Measurements from ENCODE around the gene HDGFL1.

DNA sequence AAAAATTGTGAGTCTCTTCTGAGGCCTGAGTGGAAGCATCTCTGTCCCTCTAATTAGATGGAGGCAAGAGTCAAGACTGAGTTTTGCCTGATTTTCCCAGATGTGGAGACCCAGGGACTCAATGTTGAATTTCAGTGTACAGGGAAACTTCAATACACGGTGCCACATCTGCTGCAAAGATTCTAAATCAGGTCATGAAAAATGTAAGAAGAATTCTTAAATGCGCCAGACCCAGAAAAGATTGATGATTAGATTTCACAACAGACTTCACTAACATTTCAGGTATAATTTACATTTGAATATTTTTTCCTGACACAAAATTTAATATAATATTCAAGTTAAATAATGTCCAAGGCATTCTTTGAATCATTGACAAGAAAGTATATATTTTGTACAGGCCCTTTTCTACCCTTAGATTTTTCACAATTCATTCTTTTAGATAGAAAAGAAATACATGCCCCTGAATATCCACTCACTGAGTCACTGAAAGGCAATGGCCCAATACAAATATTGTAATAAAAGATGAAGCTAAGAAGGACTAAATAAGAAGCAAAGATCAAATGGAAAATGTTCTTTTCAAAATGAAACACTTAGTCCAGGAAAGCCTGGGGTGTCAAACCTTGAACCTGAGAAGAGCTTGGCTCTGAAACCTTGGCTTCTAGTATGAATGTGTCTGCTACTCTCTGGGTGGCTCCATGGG is 18.2 kb upstream of the HDGFL1 start:
- TF ChIP-seq, protein P1, sequence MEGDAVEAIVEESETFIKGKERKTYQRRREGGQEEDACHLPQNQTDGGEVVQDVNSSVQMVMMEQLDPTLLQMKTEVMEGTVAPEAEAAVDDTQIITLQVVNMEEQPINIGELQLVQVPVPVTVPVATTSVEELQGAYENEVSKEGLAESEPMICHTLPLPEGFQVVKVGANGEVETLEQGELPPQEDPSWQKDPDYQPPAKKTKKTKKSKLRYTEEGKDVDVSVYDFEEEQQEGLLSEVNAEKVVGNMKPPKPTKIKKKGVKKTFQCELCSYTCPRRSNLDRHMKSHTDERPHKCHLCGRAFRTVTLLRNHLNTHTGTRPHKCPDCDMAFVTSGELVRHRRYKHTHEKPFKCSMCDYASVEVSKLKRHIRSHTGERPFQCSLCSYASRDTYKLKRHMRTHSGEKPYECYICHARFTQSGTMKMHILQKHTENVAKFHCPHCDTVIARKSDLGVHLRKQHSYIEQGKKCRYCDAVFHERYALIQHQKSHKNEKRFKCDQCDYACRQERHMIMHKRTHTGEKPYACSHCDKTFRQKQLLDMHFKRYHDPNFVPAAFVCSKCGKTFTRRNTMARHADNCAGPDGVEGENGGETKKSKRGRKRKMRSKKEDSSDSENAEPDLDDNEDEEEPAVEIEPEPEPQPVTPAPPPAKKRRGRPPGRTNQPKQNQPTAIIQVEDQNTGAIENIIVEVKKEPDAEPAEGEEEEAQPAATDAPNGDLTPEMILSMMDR (conservative IDR thresholded peaks at IDR 0.05; ENCODE audit: low read depth in 2 of 2), result no peak
- no peak for TF ChIP-seq EZH2 (IDR thresholded peaks at IDR 0.05; ENCODE audit: low read depth, unreplicated experiment)
- no peak for TF ChIP-seq CREB1 (CRISPR knock-in tag; IDR thresholded peaks at IDR 0.05; ENCODE audit: low read depth)
- TF ChIP-seq POLR2AphosphoS5 (IDR thresholded peaks at IDR 0.05; ENCODE audit: low read depth), result no peak
- TF ChIP-seq, protein P2, sequence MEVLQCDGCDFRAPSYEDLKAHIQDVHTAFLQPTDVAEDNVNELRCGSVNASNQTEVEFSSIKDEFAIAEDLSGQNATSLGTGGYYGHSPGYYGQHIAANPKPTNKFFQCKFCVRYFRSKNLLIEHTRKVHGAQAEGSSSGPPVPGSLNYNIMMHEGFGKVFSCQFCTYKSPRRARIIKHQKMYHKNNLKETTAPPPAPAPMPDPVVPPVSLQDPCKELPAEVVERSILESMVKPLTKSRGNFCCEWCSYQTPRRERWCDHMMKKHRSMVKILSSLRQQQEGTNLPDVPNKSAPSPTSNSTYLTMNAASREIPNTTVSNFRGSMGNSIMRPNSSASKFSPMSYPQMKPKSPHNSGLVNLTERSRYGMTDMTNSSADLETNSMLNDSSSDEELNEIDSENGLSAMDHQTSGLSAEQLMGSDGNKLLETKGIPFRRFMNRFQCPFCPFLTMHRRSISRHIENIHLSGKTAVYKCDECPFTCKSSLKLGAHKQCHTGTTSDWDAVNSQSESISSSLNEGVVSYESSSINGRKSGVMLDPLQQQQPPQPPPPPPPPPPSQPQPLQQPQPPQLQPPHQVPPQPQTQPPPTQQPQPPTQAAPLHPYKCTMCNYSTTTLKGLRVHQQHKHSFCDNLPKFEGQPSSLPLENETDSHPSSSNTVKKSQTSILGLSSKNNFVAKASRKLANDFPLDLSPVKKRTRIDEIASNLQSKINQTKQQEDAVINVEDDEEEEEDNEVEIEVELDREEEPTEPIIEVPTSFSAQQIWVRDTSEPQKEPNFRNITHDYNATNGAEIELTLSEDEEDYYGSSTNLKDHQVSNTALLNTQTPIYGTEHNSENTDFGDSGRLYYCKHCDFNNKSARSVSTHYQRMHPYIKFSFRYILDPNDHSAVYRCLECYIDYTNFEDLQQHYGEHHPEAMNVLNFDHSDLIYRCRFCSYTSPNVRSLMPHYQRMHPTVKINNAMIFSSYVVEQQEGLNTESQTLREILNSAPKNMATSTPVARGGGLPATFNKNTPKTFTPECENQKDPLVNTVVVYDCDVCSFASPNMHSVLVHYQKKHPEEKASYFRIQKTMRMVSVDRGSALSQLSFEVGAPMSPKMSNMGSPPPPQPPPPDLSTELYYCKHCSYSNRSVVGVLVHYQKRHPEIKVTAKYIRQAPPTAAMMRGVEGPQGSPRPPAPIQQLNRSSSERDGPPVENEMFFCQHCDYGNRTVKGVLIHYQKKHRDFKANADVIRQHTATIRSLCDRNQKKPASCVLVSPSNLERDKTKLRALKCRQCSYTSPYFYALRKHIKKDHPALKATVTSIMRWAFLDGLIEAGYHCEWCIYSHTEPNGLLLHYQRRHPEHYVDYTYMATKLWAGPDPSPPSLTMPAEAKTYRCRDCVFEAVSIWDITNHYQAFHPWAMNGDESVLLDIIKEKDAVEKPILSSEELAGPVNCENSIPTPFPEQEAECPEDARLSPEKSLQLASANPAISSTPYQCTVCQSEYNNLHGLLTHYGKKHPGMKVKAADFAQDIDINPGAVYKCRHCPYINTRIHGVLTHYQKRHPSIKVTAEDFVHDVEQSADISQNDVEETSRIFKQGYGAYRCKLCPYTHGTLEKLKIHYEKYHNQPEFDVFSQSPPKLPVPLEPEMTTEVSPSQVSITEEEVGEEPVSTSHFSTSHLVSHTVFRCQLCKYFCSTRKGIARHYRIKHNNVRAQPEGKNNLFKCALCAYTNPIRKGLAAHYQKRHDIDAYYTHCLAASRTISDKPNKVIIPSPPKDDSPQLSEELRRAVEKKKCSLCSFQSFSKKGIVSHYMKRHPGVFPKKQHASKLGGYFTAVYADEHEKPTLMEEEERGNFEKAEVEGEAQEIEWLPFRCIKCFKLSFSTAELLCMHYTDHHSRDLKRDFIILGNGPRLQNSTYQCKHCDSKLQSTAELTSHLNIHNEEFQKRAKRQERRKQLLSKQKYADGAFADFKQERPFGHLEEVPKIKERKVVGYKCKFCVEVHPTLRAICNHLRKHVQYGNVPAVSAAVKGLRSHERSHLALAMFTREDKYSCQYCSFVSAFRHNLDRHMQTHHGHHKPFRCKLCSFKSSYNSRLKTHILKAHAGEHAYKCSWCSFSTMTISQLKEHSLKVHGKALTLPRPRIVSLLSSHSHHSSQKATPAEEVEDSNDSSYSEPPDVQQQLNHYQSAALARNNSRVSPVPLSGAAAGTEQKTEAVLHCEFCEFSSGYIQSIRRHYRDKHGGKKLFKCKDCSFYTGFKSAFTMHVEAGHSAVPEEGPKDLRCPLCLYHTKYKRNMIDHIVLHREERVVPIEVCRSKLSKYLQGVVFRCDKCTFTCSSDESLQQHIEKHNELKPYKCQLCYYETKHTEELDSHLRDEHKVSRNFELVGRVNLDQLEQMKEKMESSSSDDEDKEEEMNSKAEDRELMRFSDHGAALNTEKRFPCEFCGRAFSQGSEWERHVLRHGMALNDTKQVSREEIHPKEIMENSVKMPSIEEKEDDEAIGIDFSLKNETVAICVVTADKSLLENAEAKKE (CRISPR knock-in tag; IDR thresholded peaks at IDR 0.05), result no peak
- TF ChIP-seq JUNB (IDR thresholded peaks at IDR 0.05; ENCODE audit: unreplicated experiment), result no peak
- TF ChIP-seq, protein P3, sequence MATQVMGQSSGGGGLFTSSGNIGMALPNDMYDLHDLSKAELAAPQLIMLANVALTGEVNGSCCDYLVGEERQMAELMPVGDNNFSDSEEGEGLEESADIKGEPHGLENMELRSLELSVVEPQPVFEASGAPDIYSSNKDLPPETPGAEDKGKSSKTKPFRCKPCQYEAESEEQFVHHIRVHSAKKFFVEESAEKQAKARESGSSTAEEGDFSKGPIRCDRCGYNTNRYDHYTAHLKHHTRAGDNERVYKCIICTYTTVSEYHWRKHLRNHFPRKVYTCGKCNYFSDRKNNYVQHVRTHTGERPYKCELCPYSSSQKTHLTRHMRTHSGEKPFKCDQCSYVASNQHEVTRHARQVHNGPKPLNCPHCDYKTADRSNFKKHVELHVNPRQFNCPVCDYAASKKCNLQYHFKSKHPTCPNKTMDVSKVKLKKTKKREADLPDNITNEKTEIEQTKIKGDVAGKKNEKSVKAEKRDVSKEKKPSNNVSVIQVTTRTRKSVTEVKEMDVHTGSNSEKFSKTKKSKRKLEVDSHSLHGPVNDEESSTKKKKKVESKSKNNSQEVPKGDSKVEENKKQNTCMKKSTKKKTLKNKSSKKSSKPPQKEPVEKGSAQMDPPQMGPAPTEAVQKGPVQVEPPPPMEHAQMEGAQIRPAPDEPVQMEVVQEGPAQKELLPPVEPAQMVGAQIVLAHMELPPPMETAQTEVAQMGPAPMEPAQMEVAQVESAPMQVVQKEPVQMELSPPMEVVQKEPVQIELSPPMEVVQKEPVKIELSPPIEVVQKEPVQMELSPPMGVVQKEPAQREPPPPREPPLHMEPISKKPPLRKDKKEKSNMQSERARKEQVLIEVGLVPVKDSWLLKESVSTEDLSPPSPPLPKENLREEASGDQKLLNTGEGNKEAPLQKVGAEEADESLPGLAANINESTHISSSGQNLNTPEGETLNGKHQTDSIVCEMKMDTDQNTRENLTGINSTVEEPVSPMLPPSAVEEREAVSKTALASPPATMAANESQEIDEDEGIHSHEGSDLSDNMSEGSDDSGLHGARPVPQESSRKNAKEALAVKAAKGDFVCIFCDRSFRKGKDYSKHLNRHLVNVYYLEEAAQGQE (IDR thresholded peaks at IDR 0.05; ENCODE audit: unreplicated experiment), result no peak
- no peak for TF ChIP-seq ZNF114 (CRISPR knock-in tag; IDR thresholded peaks at IDR 0.05)
- TF ChIP-seq, protein P4, sequence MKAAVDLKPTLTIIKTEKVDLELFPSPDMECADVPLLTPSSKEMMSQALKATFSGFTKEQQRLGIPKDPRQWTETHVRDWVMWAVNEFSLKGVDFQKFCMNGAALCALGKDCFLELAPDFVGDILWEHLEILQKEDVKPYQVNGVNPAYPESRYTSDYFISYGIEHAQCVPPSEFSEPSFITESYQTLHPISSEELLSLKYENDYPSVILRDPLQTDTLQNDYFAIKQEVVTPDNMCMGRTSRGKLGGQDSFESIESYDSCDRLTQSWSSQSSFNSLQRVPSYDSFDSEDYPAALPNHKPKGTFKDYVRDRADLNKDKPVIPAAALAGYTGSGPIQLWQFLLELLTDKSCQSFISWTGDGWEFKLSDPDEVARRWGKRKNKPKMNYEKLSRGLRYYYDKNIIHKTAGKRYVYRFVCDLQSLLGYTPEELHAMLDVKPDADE (IDR thresholded peaks at IDR 0.05), result no peak
- no peak for TF ChIP-seq ZNF331 (CRISPR knock-in tag; IDR thresholded peaks at IDR 0.05; ENCODE audit: low read depth)
- TF ChIP-seq EZH2phosphoT487 (IDR thresholded peaks at IDR 0.05; ENCODE audit: unreplicated experiment), result no peak
